NCI-H146 treated with DMSO at 0.1 percent for 48 hours (cell line): ENCODE measurements around the gene XIST.
"Not testable (repeated sequence)": the region's sequence is repeated elsewhere in the genome, so short reads cannot be mapped to it uniquely, and the experiment has no call there.

Experiments used
- DNase-seq: peaks from one replicate; lab custom pipeline; 2025; ENCODE audit not compliant: unreplicated experiment; lab: John Stamatoyannopoulos, UW

XIST gene

GRCh38 chrX:73840120-73840924 is 12.2 kb downstream of the XIST start:
- DNase-seq: no peak

GRCh38 chrX:73839152-73839551 is 13.4 kb downstream of the XIST start:
- no peak for DNase-seq

GRCh38 chrX:73838123-73838522 is 14.4 kb downstream of the XIST start:
- no peak for DNase-seq

- no peak for DNase-seq
Measured at GRCh38 chrX:73836956-73837477, 15.5 kb downstream of the XIST start.

DNA sequence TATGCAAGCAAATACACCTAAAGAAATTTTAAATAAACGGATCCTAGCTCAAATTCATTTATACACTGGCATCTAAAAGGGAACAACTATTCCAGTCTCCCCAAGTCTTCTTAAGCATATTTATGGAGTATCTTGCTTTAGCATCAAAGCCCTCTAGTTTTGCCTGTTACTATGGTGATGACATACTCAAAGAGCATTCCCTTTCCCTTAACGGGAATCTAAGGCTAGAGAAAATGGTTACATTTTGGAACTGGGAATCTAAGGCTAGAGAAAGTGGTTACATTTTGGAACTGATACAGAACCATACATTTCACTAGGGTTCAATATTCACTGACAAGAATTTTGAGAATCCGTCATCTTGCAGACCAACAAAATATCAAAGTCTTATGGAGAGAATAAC is 18.3 kb downstream of the XIST start:
- DNase-seq: no peak

- no peak for DNase-seq
Measured at GRCh38 chrX:73832319-73832718, 20.2 kb downstream of the XIST start.

DNA sequence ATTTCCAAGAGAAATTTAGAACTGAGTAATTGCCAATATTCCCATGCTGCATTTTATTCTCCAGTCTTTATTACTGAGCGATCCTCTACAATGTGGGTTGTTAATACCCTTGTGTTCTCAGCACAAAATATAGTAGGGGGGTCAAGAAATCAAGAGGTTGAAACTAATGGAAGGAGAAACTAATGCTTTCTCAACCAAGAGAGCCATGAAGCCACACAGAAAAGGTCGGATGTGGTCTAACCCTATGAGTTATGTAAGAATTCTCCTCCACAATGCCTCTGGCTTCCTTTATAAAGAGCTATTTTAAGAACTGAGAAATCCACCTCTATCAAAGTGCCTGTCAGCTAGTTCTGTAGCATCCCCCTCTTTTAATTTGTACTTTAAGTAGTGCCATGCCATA is 21.0 kb downstream of the XIST start:
- DNase-seq: no peak

GRCh38 chrX:73830489-73831414 is 21.8 kb downstream of the XIST start:
- no peak for DNase-seq

DNA sequence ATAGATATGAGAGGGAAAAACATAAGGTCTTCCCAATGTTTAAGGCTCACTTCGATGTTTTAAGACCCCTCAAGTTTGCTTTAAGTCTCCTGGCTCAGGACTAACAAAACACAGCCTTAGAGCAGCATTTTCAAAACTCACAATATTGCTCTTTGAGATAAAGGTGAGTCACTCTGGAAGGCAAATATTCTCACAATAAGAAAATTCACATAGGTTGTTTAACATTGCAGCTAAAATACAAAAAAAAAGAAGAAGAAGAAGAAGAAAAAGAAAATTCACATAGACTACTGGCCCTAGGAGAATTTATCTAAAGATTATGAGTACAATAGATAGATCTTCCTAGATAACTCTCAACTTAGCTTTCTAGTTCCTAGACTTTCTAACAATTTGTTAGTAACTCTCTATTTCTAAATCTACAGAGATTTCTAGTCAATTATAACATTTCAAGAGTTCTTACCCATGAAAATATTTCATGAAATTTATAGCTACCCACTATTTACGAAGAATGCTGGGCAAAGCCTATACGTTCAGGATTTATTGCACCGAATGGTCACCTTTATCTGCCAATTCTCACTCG is 22.5 kb downstream of the XIST start:
- no peak for DNase-seq

DNA sequence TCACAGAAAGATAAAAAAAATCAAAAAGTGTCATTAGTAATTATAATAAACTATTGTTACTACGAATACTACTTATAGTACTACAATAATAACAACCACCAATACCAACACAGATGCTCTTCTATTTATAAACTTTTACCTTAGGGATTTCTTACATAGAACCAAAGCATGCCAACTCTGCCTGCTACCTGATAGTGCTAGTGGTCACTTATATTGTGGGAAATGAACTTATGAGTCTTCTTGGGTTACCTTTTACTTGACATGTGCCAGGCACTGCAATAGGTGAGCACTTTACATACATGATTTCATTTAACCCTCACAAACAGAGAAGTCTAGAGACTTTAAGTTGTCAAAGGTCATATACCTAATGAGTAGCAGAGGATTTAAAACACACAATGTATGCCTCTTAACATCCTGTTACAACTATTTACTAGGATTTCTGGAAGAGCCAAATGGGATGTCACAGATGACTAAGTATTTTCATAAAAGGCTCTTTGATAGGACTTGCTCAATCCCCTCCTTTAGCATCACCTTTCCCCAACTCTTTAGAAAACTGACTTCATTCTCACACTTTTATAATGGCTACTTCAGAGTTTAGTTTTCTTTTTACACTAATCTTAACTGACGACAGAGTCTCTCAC is 24.3 kb downstream of the XIST start:
- DNase-seq: no peak

DNA sequence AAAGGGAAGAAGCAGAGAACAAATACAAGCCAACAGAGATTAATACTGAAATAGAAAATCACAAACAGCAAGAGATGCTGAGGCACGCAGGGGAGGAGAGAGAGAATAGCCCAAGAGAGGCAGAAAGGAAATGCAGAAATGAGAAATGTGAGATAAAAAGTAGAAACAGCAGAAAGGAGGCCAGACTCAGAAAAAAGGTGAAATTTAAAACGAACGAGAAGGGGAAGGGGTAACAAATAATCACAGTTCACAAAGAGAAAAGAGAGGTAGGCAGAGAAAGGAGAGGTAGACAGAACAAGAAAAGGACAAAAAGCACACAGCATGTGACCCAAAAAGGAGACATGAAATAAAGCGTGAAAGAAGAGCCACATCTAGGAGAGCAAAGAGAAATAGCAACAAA is 25.1 kb downstream of the XIST start:
- DNase-seq: no peak

DNA sequence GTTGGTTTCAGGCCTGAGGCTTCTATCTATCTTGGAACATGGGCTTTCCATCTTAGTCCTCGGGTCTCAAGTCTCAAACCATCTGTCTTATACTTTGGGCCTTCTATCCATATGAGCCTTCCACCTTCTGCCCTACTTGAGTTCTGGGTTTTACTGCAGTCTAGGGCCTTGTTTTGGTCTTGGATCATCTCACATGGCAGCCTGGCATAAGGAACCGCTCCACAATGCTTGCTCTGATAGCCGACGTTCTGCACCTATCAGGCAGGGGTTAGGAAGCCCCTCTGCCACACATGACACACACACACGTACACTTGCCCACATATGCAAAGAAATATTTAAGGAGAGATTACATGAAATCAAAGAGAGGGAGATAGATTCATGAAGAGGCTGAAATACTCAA is 25.5 kb downstream of the XIST start:
- DNase-seq: no peak

GRCh38 chrX:73825569-73825968 is 26.9 kb downstream of the XIST start:
- no peak for DNase-seq

DNA sequence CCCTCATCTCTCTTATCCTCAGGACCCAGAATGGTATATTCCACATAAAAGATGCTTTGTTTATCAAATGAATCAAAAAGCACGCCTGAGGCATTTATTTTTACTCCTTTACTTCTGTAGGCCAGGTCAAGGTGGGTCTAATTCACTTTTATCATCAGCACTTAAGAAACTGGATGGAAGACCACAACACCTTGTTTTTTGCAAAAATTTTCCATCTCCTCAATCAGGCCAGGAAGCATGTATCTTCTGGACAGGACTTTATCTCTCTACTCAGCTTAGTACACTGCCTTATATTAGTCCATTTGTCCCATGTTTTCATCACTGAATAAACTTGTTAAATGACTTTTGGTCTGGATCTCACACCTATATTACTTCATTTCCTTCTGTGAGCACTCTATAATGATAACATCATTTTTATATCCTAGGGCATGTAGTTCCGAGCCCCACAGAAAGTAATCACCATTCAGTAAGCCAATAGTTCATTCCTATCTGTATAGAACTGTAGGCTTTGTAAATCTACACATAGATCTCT is 29.0 kb downstream of the XIST start:
- no peak for DNase-seq

GRCh38 chrX:73822775-73823174 is 29.7 kb downstream of the XIST start:
- no peak for DNase-seq

DNA sequence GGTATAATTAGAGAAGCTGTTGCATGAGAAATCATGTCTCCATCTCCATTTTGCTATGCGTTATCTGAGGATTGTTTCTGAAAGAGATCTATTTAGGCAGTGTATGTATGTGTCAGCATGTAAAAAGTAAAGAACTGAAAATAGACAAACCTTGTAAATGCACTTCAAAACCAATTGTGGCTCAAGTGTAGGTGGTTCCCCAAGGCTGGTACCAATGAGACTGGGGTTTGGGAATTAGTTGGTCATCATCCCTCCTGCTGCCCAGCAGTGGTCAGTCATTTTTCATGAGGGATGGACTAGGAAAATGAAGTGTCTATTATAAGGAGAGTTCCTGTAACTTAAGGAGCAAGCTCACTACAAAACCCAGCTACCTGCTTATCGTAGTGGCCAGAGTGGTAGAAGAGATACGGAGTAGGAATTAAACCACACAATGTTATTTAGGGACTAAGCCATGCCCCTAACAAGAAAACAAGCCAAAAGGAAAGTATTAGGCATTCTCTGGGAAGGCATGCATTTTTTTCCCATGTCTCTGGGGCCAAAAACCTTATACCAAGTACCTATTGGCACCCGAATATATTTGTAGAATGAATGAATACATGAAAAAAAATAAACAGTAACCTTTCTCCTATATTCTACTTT is 30.5 kb downstream of the XIST start:
- DNase-seq: no peak

DNA sequence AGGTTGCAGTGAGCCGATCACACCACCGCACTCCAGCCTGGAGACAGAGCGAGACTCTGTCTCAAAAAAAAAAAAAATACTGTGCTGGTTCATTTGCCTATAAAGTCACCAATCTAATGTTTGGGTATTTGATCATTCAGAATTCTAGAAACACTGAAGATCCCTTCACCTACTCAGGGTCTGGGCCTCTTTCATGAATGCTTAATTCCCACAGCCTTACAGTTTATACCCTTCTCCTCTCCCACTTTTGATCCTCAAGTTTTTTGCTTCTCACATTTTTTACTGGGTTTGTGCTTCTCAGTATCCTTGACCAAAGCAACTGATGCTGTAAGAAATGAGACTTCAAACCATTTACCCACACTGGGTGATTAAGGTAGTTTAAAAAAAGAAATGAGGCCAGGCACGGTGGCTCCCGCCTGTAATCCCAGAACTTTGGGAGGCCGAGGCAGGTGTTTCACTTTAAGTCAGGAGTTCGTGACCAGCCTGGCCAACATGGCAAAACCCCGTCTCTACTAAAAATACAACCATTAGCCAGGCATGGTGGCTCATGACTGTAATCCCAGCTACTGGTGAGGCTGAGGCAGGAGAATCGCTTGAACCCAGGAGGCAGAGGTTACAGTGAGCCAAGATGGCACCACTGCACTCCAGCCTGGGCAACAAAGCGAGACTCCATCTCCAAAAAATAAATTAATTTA is 32.5 kb downstream of the XIST start:
- not testable (repeated sequence) for DNase-seq

DNA sequence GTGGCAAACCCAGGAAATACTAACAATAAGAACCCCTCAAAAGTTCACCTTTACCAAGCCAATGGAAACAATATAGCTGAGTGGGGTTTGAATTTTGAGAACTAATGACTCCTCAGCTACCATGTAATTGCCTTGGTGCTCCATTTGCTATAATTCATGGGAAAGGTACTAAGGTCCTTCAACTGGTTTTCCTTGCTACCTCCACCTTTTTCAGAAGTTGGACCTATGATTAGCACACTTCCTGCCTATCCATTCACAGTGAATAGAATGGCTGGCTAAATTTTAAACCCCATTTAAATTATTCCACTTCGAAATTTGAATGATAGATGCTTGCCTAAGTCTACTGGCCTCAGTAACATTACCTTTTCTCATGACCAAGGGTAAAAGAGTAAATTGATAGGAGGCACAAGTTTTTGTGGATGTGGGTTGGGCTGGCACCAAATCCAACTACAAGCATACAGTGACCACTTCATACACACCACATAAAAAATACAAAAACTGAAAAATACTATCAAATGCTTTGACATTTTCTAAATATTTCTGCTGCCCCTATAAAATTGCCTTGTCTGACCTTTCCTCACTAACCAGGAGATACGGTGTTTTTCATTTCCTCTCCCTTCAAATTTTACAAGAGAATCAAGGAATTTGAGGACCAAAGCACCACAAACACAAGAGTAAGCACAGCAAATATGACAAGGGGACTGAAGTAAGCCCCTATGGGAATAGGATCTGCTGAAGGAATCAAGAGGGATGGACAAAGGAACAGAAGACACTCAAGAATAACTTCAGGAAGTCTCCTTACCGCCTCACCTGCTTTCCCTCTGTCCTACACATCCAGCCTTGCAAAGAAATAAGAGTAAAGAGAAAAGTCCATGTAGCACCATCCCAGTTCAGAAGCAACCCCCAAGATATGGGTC is 34.1 kb downstream of the XIST start:
- no peak for DNase-seq
